Naive B cell (primary cell): ENCODE data around the gene SLC16A10. TPM values are rescaled to one million over a fixed set of nuclear protein-coding genes. Genes with fewer than 3 reads are reported as not detected.
A peak's percentile ranks its signal among the peaks of the same experiment; 100 is the strongest.
"Not testable (repeated sequence)": the region's sequence is repeated elsewhere in the genome, so short reads cannot be mapped to it uniquely, and the experiment has no call there.

Experiments used
- ATAC-seq, 2 donors: fragments of 150-1000 bp; cut with Tn5 transposase; 2 replicates each; pipeline ENCODE4 v1.10.0; 2021; ENCODE audit warnings: low read depth in 2 of 2, mild to moderate bottlenecking in 2 of 2, moderate library complexity in 2 of 2
- DNase-seq: peaks from one replicate; pipeline ENCODE4 v3.0.0; 2022
- H3K27ac Mint-ChIP-seq, 6 donors: one replicate each; pipeline ENCODE4 v1.8.0; 2020 to 2022; ENCODE audit warnings: mild to moderate bottlenecking in 6 of 6, mixed read lengths in 6 of 6, moderate library complexity in 5 of 6, inconsistent platforms in 2 of 6
- H3K27me3 Mint-ChIP-seq, 3 donors: one replicate each; pipeline ENCODE4 v1.8.0; 2021 to 2022; ENCODE audit warnings: mixed read lengths in 3 of 3, mild to moderate bottlenecking in 1 of 3
- H3K36me3 Mint-ChIP-seq, 2 donors: one replicate each; pipeline ENCODE4 v1.8.0; 2020 to 2022; ENCODE audit warnings: mixed read lengths in 2 of 2, inconsistent platforms in 1 of 2, mild to moderate bottlenecking in 1 of 2
- H3K4me1 Mint-ChIP-seq, 3 donors: one replicate each; pipeline ENCODE4 v1.8.0; 2020 to 2022; ENCODE audit warnings: mixed read lengths in 3 of 3, inconsistent platforms in 1 of 3, mild to moderate bottlenecking in 1 of 3, moderate library complexity in 1 of 3
- H3K4me3 Mint-ChIP-seq, 8 donors: one replicate each; pipeline ENCODE4 v1.8.0; 2020 to 2022; ENCODE audit warnings: mild to moderate bottlenecking in 8 of 8, mixed read lengths in 8 of 8, moderate library complexity in 8 of 8, inconsistent platforms in 2 of 8
- H3K9me3 Mint-ChIP-seq, 7 donors: one replicate each; pipeline ENCODE4 v1.8.0; 2020 to 2022; ENCODE audit warnings: mixed read lengths in 7 of 7, mild to moderate bottlenecking in 5 of 7, inconsistent platforms in 2 of 7, moderate library complexity in 1 of 7
- polyA plus RNA-seq, 6 donors: library from polyadenylated mRNA; unstranded; fragments of 300-500 nt; fragmentation: Illumina TruSeq; gene quantifications; one replicate each; pipeline ENCODE4 v1.2.3, GENCODE V29; 2021; ENCODE audit warnings: low read depth in 6 of 6

Gene SLC16A10
- polyA plus RNA-seq, 6 donors from 2014 or later: 0.15 to 2.1 (median 0.65) TPM; not detected in 3

DNA sequence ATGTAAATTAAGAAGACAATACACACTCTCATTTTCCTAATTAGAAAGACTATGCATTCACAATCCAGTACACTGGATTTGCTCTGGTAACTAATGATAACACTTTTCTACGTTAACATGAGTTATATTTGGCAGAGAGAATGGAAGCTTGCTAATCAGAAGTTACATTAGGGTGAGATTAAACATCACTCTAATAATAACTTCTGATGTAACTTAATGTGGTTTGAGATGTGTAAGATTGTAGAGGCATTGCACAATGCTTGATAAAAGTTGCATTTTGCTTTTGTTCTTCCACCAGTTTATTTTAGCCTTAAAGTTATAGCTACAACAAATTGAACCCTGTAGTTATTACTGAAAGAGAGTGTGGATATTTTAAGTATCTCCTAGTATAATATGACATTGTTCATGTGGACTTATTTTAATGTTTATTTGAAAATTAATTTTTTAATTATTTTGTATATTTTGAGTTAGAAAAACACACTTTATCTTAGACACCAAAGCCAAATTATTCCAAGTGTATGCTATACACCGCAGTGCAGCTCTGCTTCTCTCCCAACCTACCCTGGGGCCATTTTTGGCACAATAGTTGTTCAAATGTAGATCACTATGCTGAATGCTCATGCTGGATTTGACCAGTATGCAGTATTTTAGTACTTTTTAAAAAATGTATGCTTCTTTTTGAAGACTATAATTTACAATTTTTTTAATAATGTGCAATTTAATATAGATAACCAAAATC lies 143.2 kb downstream of the SLC16A10 start:
- H3K9me3 Mint-ChIP-seq: peaks cover 0 to 3% (median 0%) of the 10 kb centered on the region in 7 donors
- DNase-seq (no peak), ATAC-seq (no peak)
- no peaks in the 10 kb centered on the region for H3K4me1 Mint-ChIP-seq
- H3K36me3 Mint-ChIP-seq: no peaks in the 10 kb centered on the region
- H3K27me3 Mint-ChIP-seq: peaks cover 0 to 15% (median 0%) of the 10 kb centered on the region in 3 donors
- no peak overlapping the region for H3K27ac Mint-ChIP-seq
- no peak overlapping the region for H3K4me3 Mint-ChIP-seq

- Mint-ChIP-seq H3K4me1 (no peaks in the 10 kb centered on the region), H3K9me3 (peaks cover 0 to 3% (median 0%) of the 10 kb centered on the region in 7 donors), H3K36me3 (no peaks in the 10 kb centered on the region), H3K27ac (no peak overlapping the region), H3K27me3 (peaks cover 0 to 15% (median 0%) of the 10 kb centered on the region in 3 donors), H3K4me3 (no peak overlapping the region)
- no peak for DNase-seq
- no peak for ATAC-seq
Observed at GRCh38 chr6:111231090-111231459, 143.8 kb downstream of the SLC16A10 start.

GRCh38 chr6:111237852-111238251 lies 150.5 kb downstream of the SLC16A10 start:
- Mint-ChIP-seq H3K9me3 (peaks cover 0 to 3% (median 0%) of the 10 kb centered on the region in 7 donors), H3K27me3 (peaks cover 0 to 15% (median 0%) of the 10 kb centered on the region in 3 donors), H3K27ac (peak overlapping the region in 1 of 6 donors; percentile 72), H3K4me3 (no peak overlapping the region), H3K4me1 (peaks cover 0 to 5% (median 0%) of the 10 kb centered on the region in 3 donors), H3K36me3 (no peaks in the 10 kb centered on the region)
- no peak for ATAC-seq
- DNase-seq: no peak

- no peak overlapping the region for H3K27ac Mint-ChIP-seq
- ATAC-seq: no peak
Observed at GRCh38 chr6:111238464-111239119, 151.3 kb downstream of the SLC16A10 start.

GRCh38 chr6:111239461-111239860 lies 152.2 kb downstream of the SLC16A10 start:
- H3K9me3 Mint-ChIP-seq: no peaks in the 10 kb centered on the region
- H3K36me3 Mint-ChIP-seq: no peaks in the 10 kb centered on the region

More at GRCh38 chr6:111238464-111239119, 151.3 kb downstream of the SLC16A10 start:
- no peak overlapping the region for H3K4me3 Mint-ChIP-seq
- no peak for DNase-seq
- H3K36me3 Mint-ChIP-seq: no peaks in the 10 kb centered on the region
- H3K9me3 Mint-ChIP-seq: peaks cover 0 to 3% (median 0%) of the 10 kb centered on the region in 7 donors
- H3K27me3 Mint-ChIP-seq: peaks cover 0 to 9% (median 0%) of the 10 kb centered on the region in 3 donors
- peaks cover 0 to 5% (median 0%) of the 10 kb centered on the region in 3 donors for H3K4me1 Mint-ChIP-seq

GRCh38 chr6:111242452-111242851 lies 155.1 kb downstream of the SLC16A10 start:
- ATAC-seq (no peak), DNase-seq (no peak)
- Mint-ChIP-seq H3K4me1 (peaks cover 0 to 5% (median 0%) of the 10 kb centered on the region in 3 donors), H3K9me3 (no peaks in the 10 kb centered on the region), H3K36me3 (no peaks in the 10 kb centered on the region), H3K4me3 (no peak overlapping the region), H3K27ac (no peak overlapping the region), H3K27me3 (no peaks in the 10 kb centered on the region)

More at GRCh38 chr6:111239461-111239860, 152.2 kb downstream of the SLC16A10 start:
- Mint-ChIP-seq H3K4me1 (peaks cover 0 to 5% (median 0%) of the 10 kb centered on the region in 3 donors), H3K27ac (no peak overlapping the region), H3K27me3 (peaks cover 0 to under 1% (median 0%) of the 10 kb centered on the region in 3 donors), H3K4me3 (no peak overlapping the region)
- DNase-seq: no peak
- no peak for ATAC-seq

DNA sequence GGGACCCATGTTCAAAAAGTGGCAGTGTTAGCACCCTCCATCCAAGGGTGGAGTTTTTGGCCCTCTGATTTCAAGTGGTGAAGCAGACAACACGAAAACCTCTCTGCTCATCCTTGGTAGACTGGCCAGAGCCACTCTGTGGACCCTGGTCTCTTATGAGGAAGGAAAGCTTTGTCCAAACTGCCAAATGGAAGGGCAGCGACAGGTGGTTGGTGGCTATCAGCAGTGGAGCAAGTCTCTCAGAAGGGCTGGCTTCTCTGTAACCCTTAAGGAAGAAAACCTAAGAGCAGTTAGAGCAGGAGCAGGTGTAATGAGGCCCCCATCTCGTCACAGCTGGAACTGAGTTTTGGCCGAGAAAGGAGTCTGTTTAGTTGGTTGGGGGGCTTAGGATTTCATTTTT lies 155.8 kb downstream of the SLC16A10 start:
- ATAC-seq (no peak), DNase-seq (no peak)
- Mint-ChIP-seq H3K4me3 (no peak overlapping the region), H3K9me3 (no peaks in the 10 kb centered on the region), H3K4me1 (peaks cover 0 to 5% (median 0%) of the 10 kb centered on the region in 3 donors), H3K36me3 (no peaks in the 10 kb centered on the region), H3K27ac (no peak overlapping the region), H3K27me3 (no peaks in the 10 kb centered on the region)

DNA sequence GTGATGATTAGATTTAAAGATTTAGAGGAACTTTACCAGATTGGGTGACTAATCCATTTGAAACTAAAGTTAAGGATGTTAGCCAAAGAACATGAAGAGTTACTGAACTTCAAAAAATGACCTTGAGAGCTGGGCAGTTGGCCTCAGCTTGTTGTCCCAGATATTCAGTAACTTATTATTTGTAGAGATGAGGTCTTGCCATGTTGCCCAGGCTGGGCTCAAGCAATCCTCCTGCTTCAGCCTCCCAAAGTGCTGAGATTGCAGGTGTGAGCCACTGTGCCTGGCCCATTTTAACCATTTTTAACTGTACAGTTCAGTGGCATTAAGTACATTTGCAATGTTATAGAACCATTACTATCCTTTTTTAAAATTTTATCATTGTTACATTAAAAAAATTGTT lies 161.5 kb downstream of the SLC16A10 start:
- no peak for DNase-seq
- Mint-ChIP-seq H3K9me3 (no peaks in the 10 kb centered on the region), H3K4me1 (no peaks in the 10 kb centered on the region), H3K27ac (no peak overlapping the region), H3K27me3 (peaks cover 0 to 3% (median 2%) of the 10 kb centered on the region in 3 donors), H3K4me3 (no peak overlapping the region), H3K36me3 (no peaks in the 10 kb centered on the region)
- no peak for ATAC-seq

- Mint-ChIP-seq H3K27me3 (peaks cover 0 to 10% (median 7%) of the 10 kb centered on the region in 3 donors), H3K27ac (no peak overlapping the region), H3K9me3 (no peaks in the 10 kb centered on the region), H3K36me3 (no peaks in the 10 kb centered on the region), H3K4me1 (no peaks in the 10 kb centered on the region), H3K4me3 (no peak overlapping the region)
- ATAC-seq (peak; percentile 27 to 53), DNase-seq (no peak)
Observed at GRCh38 chr6:111250791-111251354, 163.6 kb downstream of the SLC16A10 start.

- no peak overlapping the region for H3K4me3 Mint-ChIP-seq
Observed at GRCh38 chr6:111252726-111253125, 165.4 kb downstream of the SLC16A10 start.

GRCh38 chr6:111254004-111254778 lies 166.9 kb downstream of the SLC16A10 start:
- DNase-seq (no peak), ATAC-seq (no peak)
- Mint-ChIP-seq H3K4me1 (peaks cover 5 to 9% (median 6%) of the 10 kb centered on the region in 3 donors), H3K27ac (no peak overlapping the region), H3K9me3 (no peaks in the 10 kb centered on the region), H3K4me3 (no peak overlapping the region), H3K27me3 (peaks cover 0 to 10% (median 7%) of the 10 kb centered on the region in 3 donors), H3K36me3 (no peaks in the 10 kb centered on the region)

More at GRCh38 chr6:111252726-111253125, 165.4 kb downstream of the SLC16A10 start:
- Mint-ChIP-seq H3K4me1 (no peaks in the 10 kb centered on the region), H3K9me3 (no peaks in the 10 kb centered on the region), H3K27me3 (peaks cover 0 to 10% (median 7%) of the 10 kb centered on the region in 3 donors), H3K36me3 (no peaks in the 10 kb centered on the region), H3K27ac (no peak overlapping the region)
- DNase-seq (no peak), ATAC-seq (no peak)

DNA sequence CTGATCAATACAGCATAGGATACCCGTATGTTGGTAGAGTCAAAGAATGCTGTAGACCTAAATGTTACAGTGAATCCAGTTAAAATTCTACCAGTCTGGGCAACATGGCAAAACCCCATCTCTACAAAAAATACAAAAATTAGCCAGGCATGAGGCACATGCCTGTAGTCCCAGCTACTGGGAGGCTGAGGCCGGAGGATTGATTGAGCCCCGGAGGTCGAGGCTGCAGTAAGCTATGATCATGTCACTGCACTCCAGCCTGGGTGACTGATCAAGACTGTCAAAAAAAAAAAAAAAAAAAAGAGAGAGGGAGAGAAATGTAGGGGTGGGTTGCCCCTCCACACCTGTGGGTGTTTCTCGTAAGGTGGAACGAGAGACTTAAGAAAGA lies 167.5 kb downstream of the SLC16A10 start:
- H3K4me1 Mint-ChIP-seq: peaks cover 5 to 11% (median 6%) of the 10 kb centered on the region in 3 donors
- peak overlapping the region in 2 of 6 donors; percentile 13 to 61 for H3K27ac Mint-ChIP-seq
- no peak for DNase-seq
- no peaks in the 10 kb centered on the region for H3K9me3 Mint-ChIP-seq
- ATAC-seq: no peak
- peak overlapping the region in 1 of 8 donors; percentile 15 for H3K4me3 Mint-ChIP-seq
- H3K36me3 Mint-ChIP-seq: no peaks in the 10 kb centered on the region
- peaks cover 0 to 10% (median 7%) of the 10 kb centered on the region in 3 donors for H3K27me3 Mint-ChIP-seq

- not testable (repeated sequence) for H3K27ac Mint-ChIP-seq, H3K36me3 Mint-ChIP-seq, H3K9me3 Mint-ChIP-seq, H3K27me3 Mint-ChIP-seq, ATAC-seq, H3K4me3 Mint-ChIP-seq, DNase-seq
- peaks cover 5 to 22% (median 13%) of the 10 kb centered on the region in 3 donors for H3K4me1 Mint-ChIP-seq
Observed at GRCh38 chr6:111255838-111256237, 168.5 kb downstream of the SLC16A10 start.
